ENCODE data around the gene INSR.

- TF ChIP-seq RAD21 (IDR thresholded peaks at IDR 0.05; ENCODE audit: low read length) (no peak), CTCF (IDR thresholded peaks at IDR 0.05) (no peak), GABPA (IDR thresholded peaks at IDR 0.05; ENCODE audit: low read depth) (no peak), MXI1 (IDR thresholded peaks at IDR 0.05; ENCODE audit: low read depth, low read length) (no peak), POLR2AphosphoS5 (IDR thresholded peaks at IDR 0.05; ENCODE audit: low read depth, low read length) (no peak)
Observed at GRCh38 chr19:7301525-7301924, 7.3 kb upstream of the INSR start.
